GM21723 (cell line): Measurements from ENCODE around the gene PRKD1.
A peak's percentile ranks its signal among the peaks of the same experiment; 100 is the strongest.
"Not testable (repeated sequence)": the region's sequence is repeated elsewhere in the genome, so short reads cannot be mapped to it uniquely, and the experiment has no call there.

Experiments used
- ATAC-seq: cut with Tn5 transposase; IDR thresholded peaks from one replicate; pipeline ENCODE4 v1.9.1; 2021; ENCODE audit warnings: mild to moderate bottlenecking, moderate library complexity; ENCODE audit not compliant: unreplicated experiment

Gene PRKD1

GRCh38 chr14:29905543-29905942 lies 22.1 kb downstream of the PRKD1 start:
- ATAC-seq = no peak

- no peak for ATAC-seq
Observed at GRCh38 chr14:29900609-29901350, 26.9 kb downstream of the PRKD1 start.

GRCh38 chr14:29898470-29898869 lies 29.2 kb downstream of the PRKD1 start:
- no peak for ATAC-seq

- ATAC-seq = no peak
Observed at GRCh38 chr14:29897181-29897580, 30.5 kb downstream of the PRKD1 start.

- no peak for ATAC-seq
Observed at GRCh38 chr14:29896354-29896821, 31.3 kb downstream of the PRKD1 start.

GRCh38 chr14:29895591-29896083 lies 32.0 kb downstream of the PRKD1 start:
- ATAC-seq = no peak

GRCh38 chr14:29893989-29894388 lies 33.7 kb downstream of the PRKD1 start:
- no peak for ATAC-seq

GRCh38 chr14:29892327-29892726 lies 35.3 kb downstream of the PRKD1 start:
- no peak for ATAC-seq

GRCh38 chr14:29885988-29886387 lies 41.7 kb downstream of the PRKD1 start:
- ATAC-seq = no peak

GRCh38 chr14:29868000-29868399 lies 59.6 kb downstream of the PRKD1 start:
- no peak for ATAC-seq

- ATAC-seq = no peak
Observed at GRCh38 chr14:29865299-29865698, 62.3 kb downstream of the PRKD1 start.

- no peak for ATAC-seq
Observed at GRCh38 chr14:29861996-29862395, 65.7 kb downstream of the PRKD1 start.

GRCh38 chr14:29858299-29858698 lies 69.3 kb downstream of the PRKD1 start:
- peak; percentile 91 for ATAC-seq

- peak; percentile 74 for ATAC-seq
Observed at GRCh38 chr14:29857551-29857950, 70.1 kb downstream of the PRKD1 start.

- no peak for ATAC-seq
Observed at GRCh38 chr14:29856516-29856915, 71.1 kb downstream of the PRKD1 start.

GRCh38 chr14:29853691-29854090 lies 74.0 kb downstream of the PRKD1 start:
- ATAC-seq = not testable (repeated sequence)

GRCh38 chr14:29853272-29853671 lies 74.4 kb downstream of the PRKD1 start:
- no peak for ATAC-seq

GRCh38 chr14:29851397-29851796 lies 76.2 kb downstream of the PRKD1 start:
- ATAC-seq = no peak

GRCh38 chr14:29847056-29847380 lies 80.6 kb downstream of the PRKD1 start:
- no peak for ATAC-seq

- ATAC-seq = peak; percentile 82
Observed at GRCh38 chr14:29846339-29847055, 81.2 kb downstream of the PRKD1 start.

GRCh38 chr14:29843981-29844380 lies 83.7 kb downstream of the PRKD1 start:
- no peak for ATAC-seq

GRCh38 chr14:29842228-29842627 lies 85.4 kb downstream of the PRKD1 start:
- no peak for ATAC-seq
